ENCODE results near the gene FZD4.
A peak's percentile ranks its signal among the peaks of the same experiment; 100 is the strongest.
"Not testable (repeated sequence)": the region's sequence is repeated elsewhere in the genome, so short reads cannot be mapped to it uniquely, and the experiment has no call there.

FZD4 gene

GRCh38 chr11:86955361-86956120 is at the start of gene FZD4:
TSS of gene FZD4 (minus strand) at chr11:86955395. CDS start at chr11:86955085, 310 bp downstream.
- DNase-seq (ENCODE audit: low read depth), result peak; percentile 90

GRCh38 chr11:87004281-87004680 is 49.1 kb upstream of the FZD4 start:
- DNase-seq (ENCODE audit: low read depth), result not testable (repeated sequence)

- DNase-seq (ENCODE audit: low read depth), result no peak
These were observed 47.7 kb upstream of the FZD4 start for GRCh38 chr11:87002918-87003317.

- DNase-seq (ENCODE audit: low read depth), result peak; percentile 31
These were observed 44.9 kb upstream of the FZD4 start for GRCh38 chr11:86999859-87000753.

GRCh38 chr11:86999388-86999787 is 44.2 kb upstream of the FZD4 start:
- DNase-seq (ENCODE audit: low read depth), result no peak

- DNase-seq (ENCODE audit: low read depth), result no peak
These were observed 41.9 kb upstream of the FZD4 start for GRCh38 chr11:86996953-86997570.

- DNase-seq (ENCODE audit: low read depth), result no peak
These were observed 37.8 kb upstream of the FZD4 start for GRCh38 chr11:86993031-86993430.

GRCh38 chr11:86992340-86992739 is 37.1 kb upstream of the FZD4 start:
- DNase-seq (ENCODE audit: low read depth), result not testable (repeated sequence)

GRCh38 chr11:86991341-86991740 is 36.1 kb upstream of the FZD4 start:
- DNase-seq (ENCODE audit: low read depth), result no peak

GRCh38 chr11:86990515-86990914 is 35.3 kb upstream of the FZD4 start:
- DNase-seq (ENCODE audit: low read depth), result peak; percentile 75

GRCh38 chr11:86990031-86990430 is 34.8 kb upstream of the FZD4 start:
- peak; percentile 49 for DNase-seq (ENCODE audit: low read depth)

- no peak for DNase-seq (ENCODE audit: low read depth)
These were observed 33.2 kb upstream of the FZD4 start for GRCh38 chr11:86988351-86988881.

GRCh38 chr11:86987679-86988078 is 32.5 kb upstream of the FZD4 start:
- no peak for DNase-seq (ENCODE audit: low read depth)

- DNase-seq (ENCODE audit: low read depth), result no peak
These were observed 29.5 kb upstream of the FZD4 start for GRCh38 chr11:86984701-86985100.

- peak; percentile 44 for DNase-seq (ENCODE audit: low read depth)
These were observed 27.9 kb upstream of the FZD4 start for GRCh38 chr11:86983021-86983488.

- no peak for DNase-seq (ENCODE audit: low read depth)
These were observed 26.8 kb upstream of the FZD4 start for GRCh38 chr11:86981777-86982540.

GRCh38 chr11:86980086-86980796 is 25.0 kb upstream of the FZD4 start:
- DNase-seq (ENCODE audit: low read depth), result no peak

GRCh38 chr11:86978756-86979608 is 23.8 kb upstream of the FZD4 start:
- DNase-seq (ENCODE audit: low read depth), result peak; percentile 61

GRCh38 chr11:86978247-86978646 is 23.1 kb upstream of the FZD4 start:
- peak; percentile 37 for DNase-seq (ENCODE audit: low read depth)
